ENCODE measurements around the gene TMEM168.

The TMEM168 gene

DNA sequence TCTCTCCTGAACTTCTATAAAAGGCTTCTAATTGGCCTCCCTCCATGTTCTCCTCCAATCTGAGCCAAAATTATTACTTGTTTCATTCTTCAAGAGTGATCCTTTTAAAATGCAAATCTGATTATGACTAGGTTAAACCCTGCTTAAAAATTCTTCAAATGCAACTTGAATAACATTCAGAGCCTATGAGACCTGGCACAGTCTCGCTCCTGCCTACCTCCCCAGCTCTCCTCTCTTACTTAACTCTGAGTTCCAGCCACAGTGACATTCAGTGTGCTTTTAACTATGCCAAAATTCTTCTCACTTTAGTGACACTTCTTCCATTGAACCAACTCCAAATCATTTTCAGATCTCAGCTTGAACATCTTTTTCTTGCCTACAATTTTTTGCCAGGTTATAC is 68.8 kb downstream of the TMEM168 start:
- DNase-seq (ENCODE audit: low read depth), result no peak

DNA sequence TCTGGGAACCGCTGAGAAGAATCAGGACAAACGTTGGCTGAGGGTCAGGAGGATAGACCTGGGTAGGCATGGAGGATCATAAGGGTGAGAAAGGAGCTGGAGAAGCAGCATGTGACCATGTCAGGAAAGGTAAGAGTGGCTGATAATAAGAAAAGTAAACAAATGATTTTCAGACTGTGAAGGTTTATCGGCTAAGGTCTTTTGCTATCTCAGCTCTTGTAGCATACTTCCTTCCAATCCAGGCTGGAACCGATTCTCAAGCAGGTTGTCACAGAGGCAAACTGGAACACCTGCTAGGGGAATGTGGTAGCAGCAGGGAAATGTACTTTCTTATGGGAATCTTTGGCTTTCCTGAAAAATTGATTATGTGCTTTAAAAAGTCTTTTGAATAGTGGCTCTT is 74.7 kb downstream of the TMEM168 start:
- no peak for DNase-seq (ENCODE audit: low read depth)

DNA sequence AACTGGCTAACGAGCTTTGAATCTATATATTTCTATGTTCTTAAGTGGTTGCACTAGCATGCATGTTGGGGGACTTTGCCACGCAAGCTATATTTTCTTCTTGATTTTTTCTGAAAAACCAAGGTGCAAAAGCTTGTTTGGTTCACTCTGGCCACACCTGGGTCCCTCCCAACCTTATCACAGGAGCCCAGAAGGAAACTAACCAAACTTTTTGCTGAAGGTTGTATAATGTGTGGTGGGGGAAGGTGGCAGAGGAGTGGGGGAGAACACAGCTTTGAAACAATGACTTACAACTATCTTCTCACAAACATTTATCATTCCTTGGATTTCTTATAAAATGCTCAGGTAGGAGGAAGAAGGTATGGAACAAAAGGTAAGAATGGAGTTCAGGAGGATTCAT is 75.3 kb downstream of the TMEM168 start:
- no peak for DNase-seq (ENCODE audit: low read depth)
